H1 (cell line): Measurements from ENCODE around the gene DYNAP.

Source experiments
- BACH1 ChIP-seq: IDR thresholded peaks from 2 replicates; pipeline ENCODE4 v1.6.1; 2012; ENCODE audit warnings: low read length, improper control_type of control experiment
- CTCF ChIP-seq, 3 experiments: IDR thresholded peaks; 1 replicate in 2 of 3; 2 replicates in 1 of 3; pipeline versions ENCODE4 v1.5.1 to v1.6.1; 2011; ENCODE audit warnings: low read length in 3 of 3, mild to moderate bottlenecking in 3 of 3, inconsistent platforms in 2 of 3, low read depth in 1 of 3, moderate library complexity in 1 of 3; ENCODE audit not compliant: insufficient read depth in 1 of 3; ENCODE audit errors: control extremely low read depth in 1 of 3
- JUND ChIP-seq: IDR thresholded peaks from 2 replicates; pipeline ENCODE4 v1.6.1; 2011; ENCODE audit warnings: mild to moderate bottlenecking, improper control_type of control experiment, low read length
- POLR2AphosphoS5 ChIP-seq: IDR thresholded peaks from 2 replicates; pipeline ENCODE4 v1.6.1; 2011; ENCODE audit warnings: low read depth, low read length
- RFX5 ChIP-seq: IDR thresholded peaks from 2 replicates; pipeline ENCODE4 v1.6.1; 2011; ENCODE audit warnings: low read depth, low read length, improper control_type of control experiment, borderline replicate concordance
- RNF2 ChIP-seq: fragments of 200-900, 300-1000 bp; sonication (generic); IDR thresholded peaks from 2 replicates; pipeline ENCODE4 v1.7.1; 2016; ENCODE audit warnings: borderline replicate concordance, low read depth, mild to moderate bottlenecking, antibody characterized with exemption, low read length; ENCODE audit not compliant: poor library complexity, severe bottlenecking; ENCODE audit errors: missing control alignments
- SP2 ChIP-seq: IDR thresholded peaks from 2 replicates; pipeline ENCODE4 v1.6.1; 2012; ENCODE audit warnings: mild to moderate bottlenecking, low read length, inconsistent platforms
- ZNF274 ChIP-seq: IDR thresholded peaks from 2 replicates; pipeline ENCODE4 v1.7.0; 2012; ENCODE audit warnings: low read length, borderline replicate concordance; ENCODE audit errors: extremely low read depth

GRCh38 chr18:54590945-54591344 lies at the start of gene DYNAP:
- TF ChIP-seq RFX5 (no peak), POLR2AphosphoS5 (no peak), RNF2 (no peak), ZNF274 (no peak), JUND (no peak), BACH1 (no peak), SP2 (no peak), CTCF (IDR thresholded peaks at IDR 0.05; ENCODE audit: control extremely low read depth in 1 of 3, insufficient read depth in 1 of 3, low read depth in 1 of 3, low read length in 3 of 3) (no peak)
